Measurements from ENCODE around the gene CELSR1. TPM values are rescaled to one million over a fixed set of nuclear protein-coding genes. Genes with fewer than 3 reads are reported as not detected.

Gene CELSR1
- total RNA-seq, 1 donor from 2014 or later, result 0.39 TPM

DNA sequence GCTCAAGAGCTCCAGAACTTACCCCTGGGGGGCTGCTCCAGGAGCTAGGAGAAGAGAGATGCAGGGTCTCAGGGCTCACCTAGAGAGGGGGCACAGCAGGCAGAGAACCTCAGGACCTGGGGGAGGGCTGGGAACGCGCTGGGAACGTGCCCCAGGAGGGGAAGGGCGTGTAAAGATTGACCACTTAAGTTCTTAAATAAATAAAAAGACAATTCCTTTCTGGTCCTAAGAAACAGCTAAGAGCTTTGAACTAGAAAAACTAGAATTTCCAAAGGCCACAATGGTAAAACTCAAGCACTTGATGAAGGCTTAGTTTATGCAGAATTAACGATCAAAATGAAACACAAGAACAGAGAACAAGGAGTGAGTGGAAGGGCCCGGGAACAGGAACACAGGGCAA, 89.1 kb downstream of the CELSR1 start:
- intact Hi-C loops (cut with micrococcal nuclease), result no loop called here
- Mint-ChIP-seq H3K4me1 (ENCODE audit: low read depth) (no peaks in the 10 kb centered on the region), H3K36me3 (ENCODE audit: low read depth) (no peaks in the 10 kb centered on the region), H3K27ac (no peak overlapping the region), H3K9me3 (no peaks in the 10 kb centered on the region), H3K27me3 (ENCODE audit: insufficient read depth) (peaks cover 5% of the 10 kb centered on the region), H3K4me3 (no peak overlapping the region)
- DNase-seq (ENCODE audit: low spot score), result no peak

DNA sequence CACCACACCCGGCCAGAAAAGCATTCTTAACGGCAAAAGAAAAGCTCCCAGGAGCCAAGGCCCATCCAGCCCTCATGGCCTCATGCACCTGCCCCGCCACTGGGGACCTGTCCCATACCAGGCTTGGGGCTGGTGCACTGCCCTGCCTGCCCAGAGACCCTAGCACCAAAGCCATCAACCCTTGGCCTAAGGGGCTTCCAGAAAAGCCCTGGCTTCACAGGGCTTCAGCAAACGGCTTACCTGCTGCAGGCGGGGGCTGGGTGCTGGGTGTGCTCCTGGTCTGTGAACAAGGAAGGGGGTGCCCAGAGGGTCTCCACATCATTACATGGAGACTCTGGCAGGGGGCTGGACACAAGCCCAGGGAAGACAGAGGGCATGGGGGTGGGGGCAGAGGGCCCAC, 89.5 kb downstream of the CELSR1 start:
- Mint-ChIP-seq H3K4me1 (ENCODE audit: low read depth) (no peaks in the 10 kb centered on the region), H3K4me3 (no peak overlapping the region), H3K36me3 (ENCODE audit: low read depth) (no peaks in the 10 kb centered on the region), H3K27me3 (ENCODE audit: insufficient read depth) (peaks cover 5% of the 10 kb centered on the region), H3K27ac (no peak overlapping the region), H3K9me3 (no peaks in the 10 kb centered on the region)
- no peak for DNase-seq (ENCODE audit: low spot score)
- intact Hi-C loops (cut with micrococcal nuclease), result no loop called here

DNA sequence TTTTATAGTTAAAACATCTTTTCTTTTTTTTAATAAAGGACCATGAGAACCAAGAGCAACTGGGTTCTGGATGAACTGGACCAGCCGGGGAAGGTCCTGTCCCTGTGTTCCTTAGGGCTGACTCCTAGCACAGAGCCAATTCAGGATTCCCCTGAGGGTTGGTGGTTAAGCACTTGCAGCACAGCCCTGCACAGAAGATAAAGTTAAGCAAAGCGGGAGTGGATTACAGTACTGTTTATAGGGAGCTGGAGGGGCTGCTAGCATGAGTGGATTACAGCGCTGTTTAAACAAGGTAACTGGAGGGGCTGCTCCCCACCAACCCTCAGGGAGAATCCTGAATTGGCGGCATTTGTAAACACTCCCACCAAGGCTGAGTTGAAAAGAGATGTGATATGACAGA, 90.6 kb downstream of the CELSR1 start:
- no peak overlapping the region for H3K27ac Mint-ChIP-seq
- H3K27me3 Mint-ChIP-seq (ENCODE audit: insufficient read depth), result peaks cover 5% of the 10 kb centered on the region
- no peaks in the 10 kb centered on the region for H3K4me1 Mint-ChIP-seq (ENCODE audit: low read depth)
- no peaks in the 10 kb centered on the region for H3K36me3 Mint-ChIP-seq (ENCODE audit: low read depth)
- no peaks in the 10 kb centered on the region for H3K9me3 Mint-ChIP-seq
- H3K4me3 Mint-ChIP-seq, result no peak overlapping the region
- DNase-seq (ENCODE audit: low spot score), result no peak
- intact Hi-C loops (cut with micrococcal nuclease), result no loop called here

DNA sequence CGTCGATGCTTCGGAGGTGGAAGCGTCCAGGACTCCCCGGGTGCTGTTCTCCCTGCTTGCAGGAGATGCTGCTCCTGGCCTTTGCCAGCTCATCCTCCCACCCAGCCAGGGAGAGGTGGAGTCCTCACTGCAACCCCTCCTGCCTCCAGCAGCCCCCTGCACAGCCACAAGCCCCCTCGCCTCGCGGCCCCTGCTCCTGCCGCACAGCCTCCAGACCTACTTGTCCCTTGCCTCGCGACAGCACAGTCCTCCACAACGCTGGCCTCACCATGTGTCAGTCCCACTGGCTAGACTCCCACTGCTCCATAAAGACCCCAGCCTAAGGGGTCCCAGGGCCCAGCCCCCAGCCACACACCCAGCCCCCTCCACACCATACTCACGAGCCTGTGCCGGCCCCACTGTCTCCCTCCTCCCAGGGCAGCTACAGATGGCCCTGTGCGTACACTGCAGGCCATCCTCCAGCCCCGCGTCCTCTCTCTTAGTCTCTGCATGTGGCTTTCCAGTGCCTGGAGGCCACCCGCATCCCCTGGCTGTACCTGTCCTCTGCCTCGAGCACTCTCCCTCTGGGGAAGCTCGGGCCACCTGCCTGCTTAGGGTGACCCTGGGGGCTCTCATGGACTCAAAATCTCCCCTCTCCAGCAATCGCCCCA, 91.5 kb downstream of the CELSR1 start:
- Mint-ChIP-seq H3K36me3 (ENCODE audit: low read depth) (no peaks in the 10 kb centered on the region), H3K9me3 (no peaks in the 10 kb centered on the region), H3K27ac (no peak overlapping the region), H3K27me3 (ENCODE audit: insufficient read depth) (peaks cover 5% of the 10 kb centered on the region), H3K4me1 (ENCODE audit: low read depth) (no peaks in the 10 kb centered on the region), H3K4me3 (no peak overlapping the region)
- DNase-seq (ENCODE audit: low spot score), result no peak
- intact Hi-C loops (cut with micrococcal nuclease), result no loop called here

DNA sequence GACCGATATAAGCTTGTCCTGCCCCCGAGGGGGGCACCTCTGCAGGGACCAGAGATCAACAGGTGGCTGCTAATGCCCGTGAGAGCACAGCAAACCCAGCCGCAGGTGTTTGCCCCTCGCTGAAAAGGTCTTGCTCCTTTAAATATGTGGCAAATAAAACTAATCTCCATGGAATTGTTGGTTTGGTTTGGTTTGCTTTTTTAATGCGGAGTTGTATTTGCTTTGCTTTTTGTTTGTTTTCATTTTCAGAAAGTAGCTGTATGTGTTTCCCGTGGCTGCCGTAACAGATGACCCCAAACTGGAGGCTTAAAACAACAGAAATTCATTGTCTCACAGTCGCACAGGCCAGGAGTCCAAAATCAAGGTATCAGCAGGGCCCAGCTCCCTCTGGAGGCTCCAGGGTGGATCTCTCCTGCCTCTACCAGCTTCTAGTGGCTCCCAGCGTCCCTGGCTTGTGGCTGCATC, 93.0 kb downstream of the CELSR1 start:
- Mint-ChIP-seq H3K27me3 (ENCODE audit: insufficient read depth) (peaks cover 3% of the 10 kb centered on the region), H3K4me3 (no peak overlapping the region), H3K27ac (no peak overlapping the region), H3K4me1 (ENCODE audit: low read depth) (no peaks in the 10 kb centered on the region), H3K36me3 (ENCODE audit: low read depth) (no peaks in the 10 kb centered on the region), H3K9me3 (no peaks in the 10 kb centered on the region)
- intact Hi-C loops (cut with micrococcal nuclease), result no loop called here
- DNase-seq (ENCODE audit: low spot score), result no peak

DNA sequence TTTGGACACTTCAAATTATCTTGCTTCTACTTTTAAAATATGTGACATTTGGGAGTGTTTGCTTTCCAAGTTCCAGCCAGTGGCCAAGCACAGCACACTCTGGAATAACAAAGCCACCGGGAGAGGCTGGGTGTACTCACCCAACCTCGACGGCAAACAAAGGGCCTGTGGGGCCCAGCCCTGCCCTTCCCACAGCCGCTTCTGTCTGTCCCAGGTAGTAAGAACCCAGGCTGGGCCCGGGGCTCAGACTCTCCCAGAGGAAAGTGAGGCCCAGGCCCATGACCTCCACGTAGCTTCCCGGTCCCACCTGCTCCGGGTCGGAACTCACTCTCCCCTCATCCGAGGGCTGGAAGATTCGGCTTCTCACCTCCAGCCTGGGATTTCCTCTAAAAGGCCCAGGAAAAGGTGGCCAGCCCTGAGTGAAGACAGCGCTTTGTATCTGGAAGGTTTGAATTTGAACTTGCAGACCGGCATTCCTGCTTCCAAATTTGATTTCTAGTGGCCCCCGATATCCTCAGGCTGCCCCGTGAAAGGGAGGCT, 93.5 kb downstream of the CELSR1 start:
- Mint-ChIP-seq H3K9me3 (no peaks in the 10 kb centered on the region), H3K4me1 (ENCODE audit: low read depth) (no peaks in the 10 kb centered on the region), H3K27ac (no peak overlapping the region), H3K36me3 (ENCODE audit: low read depth) (no peaks in the 10 kb centered on the region), H3K27me3 (ENCODE audit: insufficient read depth) (no peaks in the 10 kb centered on the region), H3K4me3 (no peak overlapping the region)
- no peak for DNase-seq (ENCODE audit: low spot score)
- intact Hi-C loops (cut with micrococcal nuclease), result no loop called here

DNA sequence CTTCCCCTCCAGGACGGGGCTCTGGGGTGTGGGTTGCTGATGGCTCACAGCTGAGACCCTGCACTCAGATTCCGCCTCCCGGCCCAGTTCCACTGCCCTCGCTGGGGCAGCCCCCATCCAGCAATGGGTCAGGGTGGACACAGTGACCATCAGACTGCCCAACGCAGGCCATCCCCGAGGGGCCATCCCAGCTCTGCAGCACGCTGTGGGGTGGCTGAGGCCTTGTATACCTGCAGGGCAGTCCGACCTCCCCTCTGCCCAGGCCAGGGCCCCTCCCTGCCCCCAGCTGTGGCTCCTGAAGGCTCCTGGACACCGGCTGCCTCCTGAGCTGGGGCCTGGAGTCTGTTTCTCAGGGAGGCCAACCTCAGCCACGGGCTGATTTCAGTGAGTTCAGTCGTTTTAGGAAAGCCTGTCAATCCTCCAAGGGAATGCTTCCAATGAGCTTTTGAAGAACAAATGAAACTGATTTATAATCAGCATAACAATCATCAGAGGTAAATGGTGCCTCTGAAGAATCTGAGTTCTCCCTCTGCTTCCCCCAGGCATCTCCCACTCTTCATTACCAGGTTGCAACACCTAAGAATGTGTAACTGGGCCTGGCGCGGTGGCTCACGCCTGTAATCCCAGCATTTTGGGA, 95.1 kb downstream of the CELSR1 start:
- intact Hi-C loops (cut with micrococcal nuclease), result no loop called here
- H3K27me3 Mint-ChIP-seq (ENCODE audit: insufficient read depth), result no peaks in the 10 kb centered on the region

DNA sequence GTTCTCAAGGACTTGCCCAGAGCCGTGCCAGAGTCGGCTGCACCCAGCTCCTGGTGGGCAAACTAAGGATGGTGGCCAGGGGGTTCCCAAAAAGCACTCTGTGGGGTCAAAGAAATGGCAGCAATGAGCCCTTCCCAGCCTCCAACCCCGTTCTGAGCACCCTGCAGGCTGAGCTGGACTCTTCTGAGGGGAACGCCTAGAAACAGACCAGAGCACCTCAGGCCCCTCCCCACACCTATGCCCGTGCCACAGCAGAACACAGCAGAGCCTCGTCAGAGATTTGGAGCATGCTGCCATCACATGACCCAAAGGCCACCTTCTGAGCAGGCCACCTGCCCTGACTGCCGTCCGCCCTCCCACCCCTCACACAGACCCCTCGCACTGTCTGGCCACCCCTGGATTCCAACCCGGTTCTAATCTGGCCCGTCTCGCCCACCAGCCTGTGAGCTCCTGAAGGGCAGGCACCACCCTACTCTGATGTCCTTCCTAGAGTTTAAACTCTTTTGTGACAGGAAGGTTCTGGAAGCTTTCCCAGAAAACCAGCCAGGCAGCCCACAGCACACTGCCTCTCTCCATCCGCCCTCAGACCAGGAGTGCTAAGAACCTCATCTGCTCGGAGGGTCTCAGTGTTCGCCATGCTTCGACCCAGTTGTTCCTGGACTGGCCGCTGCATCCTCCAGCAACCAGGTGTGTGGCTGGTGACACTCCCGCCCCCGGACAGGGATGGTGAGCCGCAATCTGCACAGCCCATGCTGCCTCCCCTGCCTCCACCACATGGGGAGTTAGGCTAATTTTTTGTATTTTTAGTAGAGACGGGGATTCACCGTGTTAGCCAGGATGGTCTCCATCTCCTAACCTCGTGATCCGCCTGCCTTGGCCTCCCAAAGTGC, 97.6 kb downstream of the CELSR1 start:
- DNase-seq (ENCODE audit: low spot score), result no peak
- intact Hi-C loops (cut with micrococcal nuclease), result no loop called here
- H3K27ac Mint-ChIP-seq, result no peak overlapping the region

More for the DNA sequence above, 95.1 kb downstream of the CELSR1 start:
- Mint-ChIP-seq H3K27ac (no peak overlapping the region), H3K36me3 (ENCODE audit: low read depth) (no peaks in the 10 kb centered on the region), H3K9me3 (no peaks in the 10 kb centered on the region), H3K4me3 (no peak overlapping the region), H3K4me1 (ENCODE audit: low read depth) (no peaks in the 10 kb centered on the region)
- DNase-seq (ENCODE audit: low spot score), result no peak

DNA sequence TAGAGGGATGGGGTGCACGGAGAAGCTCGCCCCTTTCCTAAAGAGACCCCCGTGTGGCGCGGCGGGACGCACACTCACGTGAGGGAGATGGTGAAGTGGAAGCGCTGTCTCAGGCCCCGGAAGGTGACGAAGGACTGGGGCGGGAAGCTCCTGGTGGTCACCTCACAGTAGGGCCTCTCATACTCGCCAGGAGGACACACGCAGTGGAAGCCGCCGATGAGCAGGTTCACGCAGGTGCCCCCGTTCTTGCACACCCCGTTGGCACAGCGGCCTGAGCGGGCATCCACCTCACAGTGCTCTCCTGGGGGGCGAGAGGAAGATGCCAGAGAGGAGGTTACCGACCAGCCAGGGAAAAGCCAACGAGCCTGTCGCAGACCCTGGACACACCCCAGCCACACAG, 98.3 kb downstream of the CELSR1 start:
- Mint-ChIP-seq H3K4me3 (no peak overlapping the region), H3K27me3 (ENCODE audit: insufficient read depth) (no peaks in the 10 kb centered on the region), H3K4me1 (ENCODE audit: low read depth) (no peaks in the 10 kb centered on the region), H3K36me3 (ENCODE audit: low read depth) (no peaks in the 10 kb centered on the region), H3K27ac (no peak overlapping the region), H3K9me3 (no peaks in the 10 kb centered on the region)
- DNase-seq (ENCODE audit: low spot score), result no peak
- intact Hi-C loops (cut with micrococcal nuclease), result no loop called here

More for the DNA sequence above, 97.6 kb downstream of the CELSR1 start:
- Mint-ChIP-seq H3K4me3 (no peak overlapping the region), H3K36me3 (ENCODE audit: low read depth) (no peaks in the 10 kb centered on the region), H3K9me3 (no peaks in the 10 kb centered on the region), H3K4me1 (ENCODE audit: low read depth) (no peaks in the 10 kb centered on the region), H3K27me3 (ENCODE audit: insufficient read depth) (no peaks in the 10 kb centered on the region)

DNA sequence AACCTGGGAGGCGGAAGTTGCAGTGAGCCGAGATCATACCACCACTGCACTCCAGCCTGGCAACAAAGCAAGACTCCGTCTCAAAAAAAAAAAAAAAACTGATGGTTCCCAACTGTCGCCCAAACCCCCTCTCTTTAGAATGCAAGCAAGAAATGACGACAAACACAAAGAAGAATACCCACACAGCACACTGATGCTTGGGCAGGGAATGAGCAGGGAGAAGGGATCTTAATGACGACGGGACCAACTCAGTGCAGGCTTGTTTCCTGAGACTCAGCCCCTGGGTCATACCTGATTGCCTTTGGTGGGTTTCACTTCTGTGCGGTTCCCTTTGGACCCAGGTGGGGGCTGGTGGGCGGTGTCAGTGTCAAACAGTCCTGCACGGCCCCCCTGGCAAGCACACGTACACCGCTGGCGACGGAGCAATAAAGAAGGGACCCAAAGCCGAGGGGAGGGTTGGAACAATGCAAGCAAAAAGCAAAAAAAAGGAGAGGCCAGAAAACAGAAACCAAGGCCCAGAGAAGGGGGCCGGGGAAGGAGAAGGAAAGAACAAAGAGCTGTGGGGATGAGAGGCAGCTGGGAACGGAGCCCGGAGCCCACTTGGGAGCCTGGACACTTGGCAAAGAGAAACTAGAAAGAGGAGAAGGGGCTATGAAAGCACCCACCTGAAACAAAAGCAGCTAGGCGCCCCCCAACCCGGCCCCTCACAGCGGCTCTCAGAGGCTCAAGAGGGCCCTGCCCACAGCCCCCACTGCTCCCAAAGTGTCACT, 99.6 kb downstream of the CELSR1 start:
- H3K27ac Mint-ChIP-seq, result no peak overlapping the region
- H3K27me3 Mint-ChIP-seq (ENCODE audit: insufficient read depth), result no peaks in the 10 kb centered on the region
- no peak overlapping the region for H3K4me3 Mint-ChIP-seq
- peaks cover 1% of the 10 kb centered on the region for H3K36me3 Mint-ChIP-seq (ENCODE audit: low read depth)
- no peak for DNase-seq (ENCODE audit: low spot score)
- H3K9me3 Mint-ChIP-seq, result no peaks in the 10 kb centered on the region
- no peaks in the 10 kb centered on the region for H3K4me1 Mint-ChIP-seq (ENCODE audit: low read depth)
- intact Hi-C loops (cut with micrococcal nuclease), result no loop called here

DNA sequence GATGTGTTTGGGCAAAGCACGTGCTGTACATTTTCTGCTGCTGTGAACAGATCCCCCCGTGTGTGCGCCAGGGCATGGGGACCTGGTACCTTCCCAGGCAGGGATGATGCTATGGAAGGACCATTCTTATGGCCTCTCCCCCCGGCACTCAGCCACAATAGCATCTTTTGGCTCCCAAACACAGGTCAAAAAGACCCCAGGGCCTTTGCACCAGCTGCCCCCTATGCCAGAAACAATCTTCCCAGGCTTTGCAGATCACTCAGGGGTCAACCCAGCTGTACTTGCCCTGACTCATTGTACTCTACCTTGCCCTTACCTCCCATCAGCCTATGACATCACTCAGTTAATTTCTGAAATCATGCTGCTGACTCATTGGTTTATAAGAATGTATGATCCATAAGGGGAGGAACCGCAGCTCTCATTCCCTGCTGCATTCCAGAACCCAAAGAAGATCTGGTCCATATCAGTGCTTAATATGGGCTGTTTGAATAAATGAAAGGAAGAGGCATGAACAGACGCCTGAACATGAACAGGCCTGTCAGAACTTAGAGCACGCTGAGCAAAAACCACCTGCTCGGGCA, 100.7 kb downstream of the CELSR1 start:
- no peak overlapping the region for H3K27ac Mint-ChIP-seq
- no peak for DNase-seq (ENCODE audit: low spot score)
- H3K36me3 Mint-ChIP-seq (ENCODE audit: low read depth), result peaks cover 1% of the 10 kb centered on the region
- peaks cover 10% of the 10 kb centered on the region for H3K4me1 Mint-ChIP-seq (ENCODE audit: low read depth)
- no peaks in the 10 kb centered on the region for H3K9me3 Mint-ChIP-seq
- no peak overlapping the region for H3K4me3 Mint-ChIP-seq
- intact Hi-C loops (cut with micrococcal nuclease), result no loop called here
- H3K27me3 Mint-ChIP-seq (ENCODE audit: insufficient read depth), result no peaks in the 10 kb centered on the region

DNA sequence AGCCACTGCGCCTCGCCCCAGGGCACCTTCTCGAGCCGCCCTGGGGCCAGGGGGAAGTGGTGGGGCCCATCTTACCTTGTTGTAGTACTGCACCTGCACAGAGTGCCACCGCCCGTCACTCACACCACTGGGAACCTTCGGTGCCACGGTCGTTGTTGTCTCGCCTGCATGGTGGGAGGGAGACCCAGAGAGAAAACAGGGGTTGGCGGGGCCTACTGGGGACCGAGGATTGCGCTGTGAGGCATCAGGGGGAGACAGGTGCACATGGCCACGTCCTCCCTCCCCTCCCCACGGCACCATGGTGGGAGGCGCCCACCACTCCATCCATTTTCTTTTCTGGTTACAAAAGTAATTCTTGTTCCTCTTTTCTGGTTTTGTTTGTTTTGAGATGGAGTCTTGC, 104.1 kb downstream of the CELSR1 start:
- intact Hi-C loops (cut with micrococcal nuclease), result no loop called here
- Mint-ChIP-seq H3K27ac (no peak overlapping the region), H3K9me3 (no peaks in the 10 kb centered on the region)

More for the DNA sequence above, 104.1 kb downstream of the CELSR1 start:
- peaks cover 10% of the 10 kb centered on the region for H3K4me1 Mint-ChIP-seq (ENCODE audit: low read depth)
- DNase-seq (ENCODE audit: low spot score), result no peak
- H3K27me3 Mint-ChIP-seq (ENCODE audit: insufficient read depth), result no peaks in the 10 kb centered on the region
- no peak overlapping the region for H3K4me3 Mint-ChIP-seq
- peaks cover 1% of the 10 kb centered on the region for H3K36me3 Mint-ChIP-seq (ENCODE audit: low read depth)

All from activated T-helper 1 cell treated with anti-CD3 and anti-CD28 coated beads, Interleukin-12 subunit alpha, Interleukin-12 subunit beta, Interleukin-2, Interleukin-4 antibody, amounts not matched to agents 30 ng/mL and 10 ng/mL and 1 ng/mL, durations not matched to agents 14 hours and 24 hours and 36 hours (primary cell).